HFFc6 (cell line): ENCODE measurements around the gene IQSEC2. TPM values are rescaled to one million over a fixed set of nuclear protein-coding genes. Genes with fewer than 3 reads are reported as not detected.
A peak's percentile ranks its signal among the peaks of the same experiment; 100 is the strongest.

Experiments
- DNase-seq: peaks from one replicate; pipeline ENCODE4 v3.0.0-alpha.2; 2018
- H3K27ac Mint-ChIP-seq: 2 replicates; pipeline ENCODE4 v1.8.0; 2020; ENCODE audit warnings: mild to moderate bottlenecking, mixed read lengths
- H3K27me3 Mint-ChIP-seq: 2 replicates; pipeline ENCODE4 v1.8.0; 2021; ENCODE audit warnings: mild to moderate bottlenecking, moderate library complexity, mixed read lengths; ENCODE audit not compliant: insufficient read depth
- H3K36me3 Mint-ChIP-seq: 2 replicates; pipeline ENCODE4 v1.8.0; 2021; ENCODE audit warnings: low read depth, mixed read lengths
- H3K4me1 Mint-ChIP-seq: 2 replicates; pipeline ENCODE4 v1.8.0; 2020; ENCODE audit warnings: low read depth, mixed read lengths
- H3K4me3 Mint-ChIP-seq: 2 replicates; pipeline ENCODE4 v1.8.0; 2020; ENCODE audit warnings: mild to moderate bottlenecking, moderate library complexity, mixed read lengths
- H3K9me3 Mint-ChIP-seq: 2 replicates; pipeline ENCODE4 v1.8.0; 2020; ENCODE audit warnings: mild to moderate bottlenecking, mixed read lengths
- CTCF ChIP-seq: fragments of 200-600 bp; sonication (generic); IDR thresholded peaks from 2 replicates; pipeline ENCODE4 v1.5.0; 2021; ENCODE audit warnings: antibody characterized with exemption, mild to moderate bottlenecking
- total RNA-seq, 6 experiments: library from RNA; stranded (reverse); fragmentation: NEBNext Ultra II Directional; extraction: Animal tissue kit (Norgen Biotek cat#: 25700); gene quantifications; 2 replicates in 1 of 6; 3 replicates in 5 of 6; pipeline ENCODE4 v1.2.3, GENCODE V29; 2021

IQSEC2 gene
- total RNA-seq, 6 experiments from 2014 or later = 16.4 to 22.8 (median 20.0) TPM

GRCh38 chrX:53244610-53245009, 36.8 kb downstream of the IQSEC2 start:
- Mint-ChIP-seq H3K4me1 (no peaks in the 10 kb centered on the region), H3K27ac (no peak overlapping the region), H3K9me3 (no peaks in the 10 kb centered on the region), H3K4me3 (no peak overlapping the region), H3K27me3 (no peaks in the 10 kb centered on the region; the same call in 1 of the 2 replicates), H3K36me3 (peaks cover 6% of the 10 kb centered on the region; the same call in 1 of the 2 replicates)
- peak; percentile 69 for TF ChIP-seq CTCF
- no peak for DNase-seq

GRCh38 chrX:53242310-53242709, 39.1 kb downstream of the IQSEC2 start:
- TF ChIP-seq CTCF = no peak
- Mint-ChIP-seq H3K4me3 (no peak overlapping the region), H3K36me3 (peaks cover 12% of the 10 kb centered on the region), H3K27me3 (no peaks in the 10 kb centered on the region), H3K27ac (no peak overlapping the region), H3K4me1 (no peaks in the 10 kb centered on the region), H3K9me3 (no peaks in the 10 kb centered on the region)
- DNase-seq = no peak

GRCh38 chrX:53241558-53241957, 39.8 kb downstream of the IQSEC2 start:
- Mint-ChIP-seq H3K27me3 (no peaks in the 10 kb centered on the region), H3K9me3 (no peaks in the 10 kb centered on the region), H3K4me3 (no peak overlapping the region), H3K36me3 (peaks cover 12% of the 10 kb centered on the region), H3K4me1 (no peaks in the 10 kb centered on the region), H3K27ac (no peak overlapping the region)
- no peak for DNase-seq
- no peak for TF ChIP-seq CTCF

GRCh38 chrX:53239474-53239873, 41.9 kb downstream of the IQSEC2 start:
- peak; percentile 21; the same call in 1 of the 2 replicates for TF ChIP-seq CTCF
- H3K27ac Mint-ChIP-seq = no peak overlapping the region
- no peak for DNase-seq
- H3K4me3 Mint-ChIP-seq = no peak overlapping the region
- peaks cover 3% of the 10 kb centered on the region; the same call in 1 of the 2 replicates for H3K27me3 Mint-ChIP-seq
- no peaks in the 10 kb centered on the region for H3K4me1 Mint-ChIP-seq
- H3K9me3 Mint-ChIP-seq = no peaks in the 10 kb centered on the region
- peaks cover 7% of the 10 kb centered on the region for H3K36me3 Mint-ChIP-seq

- no peak for DNase-seq
- no peaks in the 10 kb centered on the region for H3K4me1 Mint-ChIP-seq
- no peaks in the 10 kb centered on the region for H3K9me3 Mint-ChIP-seq
- H3K4me3 Mint-ChIP-seq = no peak overlapping the region
- no peak for TF ChIP-seq CTCF
- H3K36me3 Mint-ChIP-seq = peaks cover 7% of the 10 kb centered on the region
- H3K27me3 Mint-ChIP-seq = peaks cover 3% of the 10 kb centered on the region; the same call in 1 of the 2 replicates
- H3K27ac Mint-ChIP-seq = no peak overlapping the region
These were observed 44.3 kb downstream of the IQSEC2 start for GRCh38 chrX:53237056-53237455.
